Fibroblast of pulmonary artery (primary cell): Measurements from ENCODE around the gene CLDN5.

Experiments used
- DNase-seq: peaks from one replicate; pipeline ENCODE4 v3.0.0-alpha.2; 2010; ENCODE audit warnings: low read depth
- H3K4me3 ChIP-seq: replicated peaks from 2 replicates; pipeline ENCODE4 v1.5.1; 2011; ENCODE audit warnings: low read depth, mild to moderate bottlenecking, control low read depth, low read length, moderate library complexity
- CTCF ChIP-seq: IDR thresholded peaks from 2 replicates; pipeline ENCODE4 v1.5.1; 2011; ENCODE audit warnings: mild to moderate bottlenecking, control low read depth, low read length, inconsistent platforms; ENCODE audit errors: missing control alignments

The CLDN5 gene

GRCh38 chr22:19547620-19548019, 23.4 kb upstream of the CLDN5 start:
- DNase-seq = no peak
- no peak overlapping the region for H3K4me3 ChIP-seq
- TF ChIP-seq CTCF = no peak

- no peak for TF ChIP-seq CTCF
- DNase-seq = no peak
- no peak overlapping the region for H3K4me3 ChIP-seq
These were observed 22.5 kb upstream of the CLDN5 start for GRCh38 chr22:19546680-19547079.

- H3K4me3 ChIP-seq = no peak overlapping the region
- no peak for TF ChIP-seq CTCF
- no peak for DNase-seq
These were observed 21.7 kb upstream of the CLDN5 start for GRCh38 chr22:19545935-19546207.

- no peak for TF ChIP-seq CTCF
- DNase-seq = no peak
- no peak overlapping the region for H3K4me3 ChIP-seq
These were observed 19.9 kb upstream of the CLDN5 start for GRCh38 chr22:19543970-19544708.

GRCh38 chr22:19540394-19540793, 16.2 kb upstream of the CLDN5 start:
- no peak for DNase-seq
- H3K4me3 ChIP-seq = no peak overlapping the region
- no peak for TF ChIP-seq CTCF

- DNase-seq = no peak
- no peak overlapping the region for H3K4me3 ChIP-seq
- TF ChIP-seq CTCF = no peak
These were observed 13.8 kb upstream of the CLDN5 start for GRCh38 chr22:19537941-19538488.

- DNase-seq = no peak
- TF ChIP-seq CTCF = no peak
These were observed 12.4 kb upstream of the CLDN5 start for GRCh38 chr22:19536564-19536963.

More at GRCh38 chr22:19536564-19536963, 12.4 kb upstream of the CLDN5 start:
- no peak overlapping the region for H3K4me3 ChIP-seq
